Neural progenitor cell (in vitro differentiated cells): ENCODE results near the gene ALAD.

Source experiments
- EZH2 ChIP-seq: fragments of 200-600 bp; sonication (generic); IDR thresholded peaks from 2 replicates; pipeline ENCODE4 v1.6.1; 2017; ENCODE audit warnings: antibody characterized with exemption, mild to moderate bottlenecking, moderate library complexity
- TF ChIP-seq, protein P1 (sequence below): fragments of 200-600 bp; sonication (generic); IDR thresholded peaks from 2 replicates; pipeline ENCODE4 v1.5.1; 2017; ENCODE audit warnings: antibody characterized with exemption, mild to moderate bottlenecking

DNA sequence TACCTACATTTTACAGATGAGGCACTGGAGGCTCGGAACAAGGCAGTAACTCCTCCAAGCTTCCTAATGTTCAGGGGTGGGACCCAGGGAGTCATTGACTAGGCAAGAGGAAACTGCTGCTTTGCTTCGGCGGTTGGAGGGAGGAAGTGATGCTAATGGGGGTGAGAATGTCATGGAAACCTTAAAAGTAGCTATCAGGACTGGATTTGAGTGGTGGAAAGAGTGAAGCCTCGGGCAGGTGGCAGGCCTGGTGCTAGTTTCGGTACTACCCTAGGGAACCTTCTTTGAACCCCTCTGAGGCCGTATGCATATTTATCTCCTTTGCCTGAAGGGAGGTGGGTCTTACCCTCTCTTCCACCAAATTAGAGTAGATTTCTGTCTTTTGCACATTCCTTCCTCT lies 50.1 kb downstream of the ALAD start:
- TF ChIP-seq, protein P1, sequence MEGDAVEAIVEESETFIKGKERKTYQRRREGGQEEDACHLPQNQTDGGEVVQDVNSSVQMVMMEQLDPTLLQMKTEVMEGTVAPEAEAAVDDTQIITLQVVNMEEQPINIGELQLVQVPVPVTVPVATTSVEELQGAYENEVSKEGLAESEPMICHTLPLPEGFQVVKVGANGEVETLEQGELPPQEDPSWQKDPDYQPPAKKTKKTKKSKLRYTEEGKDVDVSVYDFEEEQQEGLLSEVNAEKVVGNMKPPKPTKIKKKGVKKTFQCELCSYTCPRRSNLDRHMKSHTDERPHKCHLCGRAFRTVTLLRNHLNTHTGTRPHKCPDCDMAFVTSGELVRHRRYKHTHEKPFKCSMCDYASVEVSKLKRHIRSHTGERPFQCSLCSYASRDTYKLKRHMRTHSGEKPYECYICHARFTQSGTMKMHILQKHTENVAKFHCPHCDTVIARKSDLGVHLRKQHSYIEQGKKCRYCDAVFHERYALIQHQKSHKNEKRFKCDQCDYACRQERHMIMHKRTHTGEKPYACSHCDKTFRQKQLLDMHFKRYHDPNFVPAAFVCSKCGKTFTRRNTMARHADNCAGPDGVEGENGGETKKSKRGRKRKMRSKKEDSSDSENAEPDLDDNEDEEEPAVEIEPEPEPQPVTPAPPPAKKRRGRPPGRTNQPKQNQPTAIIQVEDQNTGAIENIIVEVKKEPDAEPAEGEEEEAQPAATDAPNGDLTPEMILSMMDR, result no peak
- no peak for TF ChIP-seq EZH2
